Measurements from ENCODE around the gene TINAGL1. TPM values are rescaled to one million over a fixed set of nuclear protein-coding genes. Genes with fewer than 3 reads are reported as not detected.
"Not testable (repeated sequence)": the region's sequence is repeated elsewhere in the genome, so short reads cannot be mapped to it uniquely, and the experiment has no call there.

TINAGL1 gene
- polyA plus RNA-seq, 2 of the 4 experiments (the other 2 are of a cell fraction) = 0.22 to 0.88 TPM

GRCh38 chr1:31586376-31587327 is 10.3 kb downstream of the TINAGL1 start:
- no peak overlapping the region for H3K4me2 ChIP-seq
- H3K4me3 ChIP-seq = no peak overlapping the region
- ChIA-PET CTCF (interaction anchor here (1.5 to 15.8 kb wide), 5 partner anchors 17 to 37 kb away, joined by 5 to 252 read pairs (median 8); partner anchors contain the start of genes HCRTR1 and TINAGL1), POLR2A (no interaction called here)
- DNase-seq (ENCODE audit: low read depth in 1 of 2, low spot score in 1 of 2) (no peak), FAIRE-seq (no peak), ATAC-seq (no peak)
- H3K4me1 ChIP-seq = peaks cover 27% of the 10 kb centered on the region
- no peak overlapping the region; a peak in 1 of 6 replicates for H3K27ac ChIP-seq
- no peak for TF ChIP-seq HDAC2 (IDR thresholded peaks at IDR 0.05)
- TF ChIP-seq HMGXB4 (CRISPR knock-in tag; IDR thresholded peaks at IDR 0.05; ENCODE audit: borderline replicate concordance) = no peak
- TF ChIP-seq FOXS1 (CRISPR knock-in tag; IDR thresholded peaks at IDR 0.05) = no peak
- TF ChIP-seq MAZ (IDR thresholded peaks at IDR 0.05; ENCODE audit: borderline replicate concordance, low read depth, low read length) = no peak
- no peak for TF ChIP-seq MYC (IDR thresholded peaks at IDR 0.05; ENCODE audit: borderline replicate concordance, low read length)
- 90% methylated on average over 5 of the region's 47 CpGs for WGBS (ENCODE audit: missing lambda C conversion rate)
- H3K9me3 ChIP-seq = no peaks in the 10 kb centered on the region

- CTCF ChIA-PET = interaction anchor here (1.1 to 15.8 kb wide), 6 partner anchors 10 to 38 kb away, joined by 3 to 252 read pairs (median 6); partner anchors contain the start of gene TINAGL1
- not testable (repeated sequence) for ATAC-seq
These were observed 11.0 kb downstream of the TINAGL1 start for GRCh38 chr1:31587328-31587699.

GRCh38 chr1:31587720-31588423 is 11.6 kb downstream of the TINAGL1 start:
- Histone ChIP-seq H3K4me3 (no peak overlapping the region), H3K4me1 (peaks cover 29% of the 10 kb centered on the region), H3K27ac (peak overlapping the region in 1 of 2 experiments; percentile 76; a peak in 3 of 6 replicates), H3K4me2 (peak overlapping the region; percentile 10; the same call in 1 of the 3 replicates), H3K9me3 (no peaks in the 10 kb centered on the region)
- DNase-seq (ENCODE audit: low read depth in 1 of 2, low spot score in 1 of 2) (peak; percentile 66 to 72), ATAC-seq (peak; percentile 49 to 81; a peak in 5 of 6 replicates), FAIRE-seq (no peak)
- WGBS (ENCODE audit: missing lambda C conversion rate) = 59% methylated on average over 10 of the region's 14 CpGs
- POLR2A ChIA-PET = no interaction called here
- CTCF ChIA-PET = interaction anchor here (0.7 to 15.8 kb wide), 8 partner anchors 9 to 39 kb away, joined by 3 to 252 read pairs (median 4); partner anchors contain the start of gene TINAGL1
- TF ChIP-seq FOXS1 (CRISPR knock-in tag; IDR thresholded peaks at IDR 0.05) = no peak
- peak; percentile 46 for TF ChIP-seq CTCF (IDR thresholded peaks at IDR 0.05)
- no peak for TF ChIP-seq CHD2 (IDR thresholded peaks at IDR 0.05; ENCODE audit: low read length, partially characterized antibody)
- TF ChIP-seq NFE2L2 (conservative IDR thresholded peaks at IDR 0.05; ENCODE audit: low read length) = no peak
- TF ChIP-seq REST (IDR thresholded peaks at IDR 0.05) = no peak
- TF ChIP-seq HMGXB4 (CRISPR knock-in tag; IDR thresholded peaks at IDR 0.05; ENCODE audit: borderline replicate concordance) = no peak
- no peak for TF ChIP-seq HES2 (IDR thresholded peaks at IDR 0.05)
- no peak for TF ChIP-seq JUN (IDR thresholded peaks at IDR 0.05)
- no peak for TF ChIP-seq EHF (CRISPR knock-in tag; IDR thresholded peaks at IDR 0.05)
- no peak for TF ChIP-seq SREBF2 (IDR thresholded peaks at IDR 0.05)
- no peak for TF ChIP-seq GATA3 (IDR thresholded peaks at IDR 0.05; ENCODE audit: borderline replicate concordance)
- no peak for TF ChIP-seq CBX2 (IDR thresholded peaks at IDR 0.05; ENCODE audit: borderline replicate concordance, low read depth)
- TF ChIP-seq MAX (IDR thresholded peaks at IDR 0.05) = no peak
- TF ChIP-seq MAFK (IDR thresholded peaks at IDR 0.05; ENCODE audit: partially characterized antibody) = peak; percentile 69
- no peak for TF ChIP-seq CEBPB (IDR thresholded peaks at IDR 0.05)
- TF ChIP-seq RAD21 (conservative IDR thresholded peaks at IDR 0.05 in 1 of 2, IDR thresholded peaks at IDR 0.05 in 1 of 2) = peak in 1 of 2 experiments; percentile 30; a peak in 2 of 5 replicates

More at GRCh38 chr1:31587328-31587699, 11.0 kb downstream of the TINAGL1 start:
- peaks cover 29% of the 10 kb centered on the region for H3K4me1 ChIP-seq
- POLR2A ChIA-PET; H3K4me3 ChIP-seq; FAIRE-seq; H3K9me3 ChIP-seq; DNase-seq (ENCODE audit: low read depth in 1 of 2, low spot score in 1 of 2): not testable (repeated sequence)
- 95% methylated on average over 5 of the region's 5 CpGs for WGBS (ENCODE audit: missing lambda C conversion rate)
- H3K4me2 ChIP-seq = peak overlapping the region; percentile 10; the same call in 1 of the 3 replicates
- peak overlapping the region in 1 of 2 experiments; percentile 76; a peak in 3 of 6 replicates for H3K27ac ChIP-seq
